Fibroblast of lung (primary cell): ENCODE results near the gene ZPLD1. TPM values are rescaled to one million over a fixed set of nuclear protein-coding genes. Genes with fewer than 3 reads are reported as not detected.

ENCODE experiments used
- DNase-seq, 2 donors: peaks; one replicate each; pipeline versions ENCODE4 v3.0.0 to v3.0.0-alpha.2; 2010; ENCODE audit warnings: low read depth in 2 of 2
- H2AFZ ChIP-seq: 2 replicates; pipeline ENCODE4 v1.5.1; 2012; ENCODE audit warnings: low read length, control low read depth, inconsistent platforms
- H3K27ac ChIP-seq: 2 replicates; pipeline ENCODE4 v1.5.1; 2011; ENCODE audit warnings: low read length, control low read depth; ENCODE audit not compliant: insufficient read depth
- H3K27me3 ChIP-seq: 2 replicates; pipeline ENCODE4 v1.5.1; 2011; ENCODE audit warnings: mild to moderate bottlenecking, low read length; ENCODE audit not compliant: control insufficient read depth, insufficient read depth
- H3K36me3 ChIP-seq: 2 replicates; pipeline ENCODE4 v1.5.1; 2011; ENCODE audit warnings: low read length; ENCODE audit not compliant: control insufficient read depth, insufficient read depth
- H3K4me1 ChIP-seq: 2 replicates; pipeline ENCODE4 v1.5.1; 2011; ENCODE audit warnings: low read length; ENCODE audit not compliant: control insufficient read depth, insufficient read depth; ENCODE audit errors: extremely low read depth
- H3K4me2 ChIP-seq: 2 replicates; pipeline ENCODE4 v1.5.1; 2011; ENCODE audit warnings: low read length, control low read depth; ENCODE audit not compliant: insufficient read depth; ENCODE audit errors: extremely low read depth
- H3K4me3 ChIP-seq, 4 experiments: fragments of 200-600 bp in 1 of 4; sonication (generic) in 1 of 4; replicated peaks in 1 of 4; 2 replicates each; pipeline ENCODE4 v1.5.1; 2011 to 2016; ENCODE audit warnings: low read length in 4 of 4, low read depth in 3 of 4, mild to moderate bottlenecking in 3 of 4, control low read depth in 2 of 4, inconsistent platforms in 1 of 4, mixed read lengths in 1 of 4; ENCODE audit not compliant: insufficient read depth in 1 of 4; ENCODE audit errors: control extremely low read depth in 1 of 4
- H3K79me2 ChIP-seq: 2 replicates; pipeline ENCODE4 v1.5.1; 2012; ENCODE audit warnings: mild to moderate bottlenecking, low read length, inconsistent platforms; ENCODE audit not compliant: control insufficient read depth, insufficient read depth
- H3K9ac ChIP-seq: 2 replicates; pipeline ENCODE4 v1.5.1; 2011; ENCODE audit warnings: mild to moderate bottlenecking, low read length, control low read depth; ENCODE audit not compliant: insufficient read depth
- H3K9me3 ChIP-seq: 2 replicates; pipeline ENCODE4 v1.5.1; 2012; ENCODE audit warnings: low read depth, low read length; ENCODE audit not compliant: control insufficient read depth, insufficient read depth
- H4K20me1 ChIP-seq: 2 replicates; pipeline ENCODE4 v1.5.1; 2011; ENCODE audit warnings: low read length; ENCODE audit not compliant: control insufficient read depth, insufficient read depth; ENCODE audit errors: extremely low read depth
- CTCF ChIP-seq, 2 donors: IDR thresholded peaks in 1 of 2; conservative IDR thresholded peaks in 1 of 2; 1 replicate in 1 of 2; 2 replicates in 1 of 2; pipeline ENCODE4 v1.5.1; 2011 to 2012; ENCODE audit warnings: low read length in 2 of 2, control low read depth in 1 of 2, inconsistent platforms in 1 of 2, low read depth in 1 of 2, mild to moderate bottlenecking in 1 of 2
- EZH2 ChIP-seq: IDR thresholded peaks from 2 replicates; pipeline ENCODE4 v1.5.1; 2012; ENCODE audit warnings: low read length, control low read depth, mild to moderate bottlenecking; ENCODE audit errors: missing control alignments
- polyA plus RNA-seq, 2 donors: library from polyadenylated mRNA; depleted of rRNA in 1 of 2; stranded (reverse) in 1 of 2; unstranded in 1 of 2; fragments of >200 nt; gene quantifications; 2 replicates each; pipeline ENCODE4 v1.2.1, GENCODE V29; 2011 to 2012; ENCODE audit warnings: missing spikeins in 1 of 2
- total RNA-seq: library from RNA; depleted of rRNA; stranded (reverse); fragments of >200 nt; gene quantifications from 2 replicates; pipeline ENCODE4 v1.2.1, GENCODE V29; 2014

The ZPLD1 gene
- total and polyA plus RNA-seq, 2 donors (not counting 1 experiment from before 2014, with no cell fraction given) = 0.02 to 0.17 TPM

DNA sequence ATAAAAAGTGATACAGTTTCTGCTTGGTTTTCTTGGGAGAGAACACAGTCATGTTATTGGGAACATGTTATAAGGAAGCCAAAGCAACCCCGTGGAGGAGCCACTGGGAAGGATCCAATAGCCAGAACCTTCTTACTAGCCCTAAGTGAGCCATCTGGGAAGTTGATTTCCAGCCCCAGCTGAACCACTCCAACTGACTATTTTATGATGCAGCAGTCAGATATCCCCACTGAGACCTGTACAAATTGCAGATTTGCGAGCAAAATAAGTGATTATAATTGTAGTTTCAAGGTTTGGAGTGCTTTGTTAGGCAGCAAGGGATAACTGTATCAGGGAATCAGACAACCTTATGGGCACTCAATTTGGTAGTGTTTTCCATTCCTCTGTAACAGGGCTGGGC, 43.3 kb upstream of the ZPLD1 start:
- Histone ChIP-seq H3K4me2 (no peak overlapping the region), H3K4me1 (no peaks in the 10 kb centered on the region), H3K9ac (no peak overlapping the region), H2AFZ (no peak overlapping the region), H3K36me3 (no peaks in the 10 kb centered on the region), H3K27me3 (peaks cover 2% of the 10 kb centered on the region), H3K27ac (no peak overlapping the region), H3K9me3 (no peaks in the 10 kb centered on the region), H3K4me3 (no peak overlapping the region), H3K79me2 (no peaks in the 10 kb centered on the region), H4K20me1 (no peaks in the 10 kb centered on the region)
- DNase-seq = no peak
- TF ChIP-seq CTCF (conservative IDR thresholded peaks at IDR 0.05 in 1 of 2, IDR thresholded peaks at IDR 0.05 in 1 of 2; ENCODE audit: low read depth in 1 of 2, low read length in 2 of 2) (no peak), EZH2 (no peak)

DNA sequence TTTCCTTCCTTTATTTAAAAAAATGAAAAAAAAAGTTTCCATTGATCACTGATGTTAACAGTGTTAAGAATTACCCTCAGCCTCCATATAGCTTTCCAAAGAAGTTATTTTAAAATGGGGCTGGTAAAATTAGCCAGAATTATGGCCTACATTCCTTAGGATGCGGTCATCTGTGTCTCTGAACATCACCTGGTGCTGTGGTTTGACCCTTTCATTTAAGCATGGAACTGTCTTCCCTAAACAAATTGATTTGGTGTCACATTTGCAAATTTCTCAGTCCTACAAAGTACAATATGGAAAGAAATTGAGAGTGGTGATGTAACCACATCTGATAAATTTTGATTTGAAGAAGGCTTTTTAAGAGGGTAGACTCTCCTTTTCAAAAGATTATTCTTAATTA, 40.3 kb upstream of the ZPLD1 start:
- no peak for TF ChIP-seq CTCF (conservative IDR thresholded peaks at IDR 0.05 in 1 of 2, IDR thresholded peaks at IDR 0.05 in 1 of 2; ENCODE audit: low read depth in 1 of 2, low read length in 2 of 2)
- TF ChIP-seq EZH2 = no peak

GRCh38 chr3:102398176-102398575, 36.6 kb upstream of the ZPLD1 start:
- H4K20me1 ChIP-seq = no peaks in the 10 kb centered on the region
- no peaks in the 10 kb centered on the region for H3K36me3 ChIP-seq
- no peak for DNase-seq
- no peak overlapping the region for H3K4me2 ChIP-seq
- no peaks in the 10 kb centered on the region for H3K4me1 ChIP-seq
- TF ChIP-seq CTCF (conservative IDR thresholded peaks at IDR 0.05 in 1 of 2, IDR thresholded peaks at IDR 0.05 in 1 of 2; ENCODE audit: low read depth in 1 of 2, low read length in 2 of 2) (no peak), EZH2 (no peak)
- H2AFZ ChIP-seq = no peak overlapping the region
- H3K9ac ChIP-seq = no peak overlapping the region
- H3K27ac ChIP-seq = no peak overlapping the region
- H3K27me3 ChIP-seq = no peaks in the 10 kb centered on the region
- H3K9me3 ChIP-seq = no peaks in the 10 kb centered on the region
- no peaks in the 10 kb centered on the region for H3K79me2 ChIP-seq
- H3K4me3 ChIP-seq = no peak overlapping the region

More for the DNA sequence above, 40.3 kb upstream of the ZPLD1 start:
- Histone ChIP-seq H3K79me2 (no peaks in the 10 kb centered on the region), H3K4me2 (no peak overlapping the region), H3K4me3 (no peak overlapping the region), H3K27ac (no peak overlapping the region), H4K20me1 (no peaks in the 10 kb centered on the region), H3K9me3 (no peaks in the 10 kb centered on the region), H2AFZ (no peak overlapping the region), H3K36me3 (no peaks in the 10 kb centered on the region), H3K27me3 (peaks cover 2% of the 10 kb centered on the region), H3K4me1 (no peaks in the 10 kb centered on the region), H3K9ac (no peak overlapping the region)
- peak in 1 of 2 donors; percentile 13 for DNase-seq
